ENCODE data around the gene MOB3A. TPM values are rescaled to one million over a fixed set of nuclear protein-coding genes. Genes with fewer than 3 reads are reported as not detected.

The MOB3A gene
- total and polyA plus RNA-seq, 2 of the 13 experiments (the other 11 are each of a cell fraction or from before 2014, with no cell fraction given): 3.5 to 17.8 TPM

DNA sequence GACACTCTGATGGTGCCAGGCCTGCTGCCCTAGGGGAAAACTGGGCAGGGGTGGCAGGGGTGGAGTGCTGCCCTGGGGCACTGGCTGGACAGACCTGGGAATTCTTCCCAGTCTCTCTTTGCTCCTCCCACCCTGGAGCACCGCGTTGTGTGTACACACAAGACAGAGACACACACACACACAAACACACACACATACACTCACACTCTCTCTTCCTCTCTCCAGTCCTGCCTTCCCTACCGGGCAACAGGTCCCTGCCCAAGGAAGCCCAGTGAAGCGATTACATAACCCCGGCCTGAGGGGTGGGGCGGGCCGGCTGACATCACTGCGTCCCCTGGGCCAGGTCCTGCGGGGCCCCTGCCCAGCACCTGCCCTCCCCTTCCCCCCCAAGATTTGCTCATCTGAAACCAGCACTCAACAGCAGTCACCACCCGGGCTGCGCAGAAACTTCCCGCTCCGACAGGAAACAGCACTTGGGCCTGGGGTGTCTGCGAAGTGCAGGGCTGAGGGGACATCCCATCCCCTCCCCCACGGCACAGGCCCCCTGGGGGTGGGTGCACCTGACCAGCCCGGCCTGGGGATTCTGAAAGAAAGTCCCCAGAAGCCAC, 46.3 kb downstream of the MOB3A start (continued):
- TF ChIP-seq, protein P1, sequence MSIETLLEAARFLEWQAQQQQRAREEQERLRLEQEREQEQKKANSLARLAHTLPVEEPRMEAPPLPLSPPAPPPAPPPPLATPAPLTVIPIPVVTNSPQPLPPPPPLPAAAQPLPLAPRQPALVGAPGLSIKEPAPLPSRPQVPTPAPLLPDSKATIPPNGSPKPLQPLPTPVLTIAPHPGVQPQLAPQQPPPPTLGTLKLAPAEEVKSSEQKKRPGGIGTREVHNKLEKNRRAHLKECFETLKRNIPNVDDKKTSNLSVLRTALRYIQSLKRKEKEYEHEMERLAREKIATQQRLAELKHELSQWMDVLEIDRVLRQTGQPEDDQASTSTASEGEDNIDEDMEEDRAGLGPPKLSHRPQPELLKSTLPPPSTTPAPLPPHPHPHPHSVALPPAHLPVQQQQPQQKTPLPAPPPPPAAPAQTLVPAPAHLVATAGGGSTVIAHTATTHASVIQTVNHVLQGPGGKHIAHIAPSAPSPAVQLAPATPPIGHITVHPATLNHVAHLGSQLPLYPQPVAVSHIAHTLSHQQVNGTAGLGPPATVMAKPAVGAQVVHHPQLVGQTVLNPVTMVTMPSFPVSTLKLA (IDR thresholded peaks at IDR 0.05): no peak
- TF ChIP-seq ZMYM2 (CRISPR knock-in tag; IDR thresholded peaks at IDR 0.05) (no peak), SP5 (CRISPR knock-in tag; IDR thresholded peaks at IDR 0.05; ENCODE audit: borderline replicate concordance, low read depth) (peak; percentile 77), ZNF773 (CRISPR knock-in tag; IDR thresholded peaks at IDR 0.05; ENCODE audit: borderline replicate concordance) (no peak), RELA (CRISPR knock-in tag; IDR thresholded peaks at IDR 0.05) (no peak), MED8 (CRISPR knock-in tag; IDR thresholded peaks at IDR 0.05; ENCODE audit: insufficient replicate concordance) (no peak), ZNF350 (CRISPR knock-in tag; IDR thresholded peaks at IDR 0.05; ENCODE audit: borderline replicate concordance, low read depth) (no peak), HIVEP1 (CRISPR knock-in tag; IDR thresholded peaks at IDR 0.05) (peak; percentile 63; the same call in 1 of the 2 replicates), ZNF746 (CRISPR knock-in tag; IDR thresholded peaks at IDR 0.05) (peak; percentile 90), PPARG (CRISPR knock-in tag; conservative IDR thresholded peaks at IDR 0.05) (no peak), NPAS2 (CRISPR knock-in tag; IDR thresholded peaks at IDR 0.05; ENCODE audit: borderline replicate concordance) (no peak), NR2F6 (IDR thresholded peaks at IDR 0.05) (peak; percentile 27; the same call in 1 of the 2 replicates), NR2F6 (CRISPR knock-in tag; IDR thresholded peaks at IDR 0.05) (no peak), XBP1 (CRISPR knock-in tag; IDR thresholded peaks at IDR 0.05) (no peak), JDP2 (CRISPR knock-in tag; IDR thresholded peaks at IDR 0.05; ENCODE audit: borderline replicate concordance) (no peak)
- TF ChIP-seq, protein P2, sequence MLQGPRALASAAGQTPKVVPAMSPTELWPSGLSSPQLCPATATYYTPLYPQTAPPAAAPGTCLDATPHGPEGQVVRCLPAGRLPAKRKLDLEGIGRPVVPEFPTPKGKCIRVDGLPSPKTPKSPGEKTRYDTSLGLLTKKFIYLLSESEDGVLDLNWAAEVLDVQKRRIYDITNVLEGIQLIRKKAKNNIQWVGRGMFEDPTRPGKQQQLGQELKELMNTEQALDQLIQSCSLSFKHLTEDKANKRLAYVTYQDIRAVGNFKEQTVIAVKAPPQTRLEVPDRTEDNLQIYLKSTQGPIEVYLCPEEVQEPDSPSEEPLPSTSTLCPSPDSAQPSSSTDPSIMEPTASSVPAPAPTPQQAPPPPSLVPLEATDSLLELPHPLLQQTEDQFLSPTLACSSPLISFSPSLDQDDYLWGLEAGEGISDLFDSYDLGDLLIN (CRISPR knock-in tag; IDR thresholded peaks at IDR 0.05; ENCODE audit: borderline replicate concordance): no peak
- TF ChIP-seq, protein P3, sequence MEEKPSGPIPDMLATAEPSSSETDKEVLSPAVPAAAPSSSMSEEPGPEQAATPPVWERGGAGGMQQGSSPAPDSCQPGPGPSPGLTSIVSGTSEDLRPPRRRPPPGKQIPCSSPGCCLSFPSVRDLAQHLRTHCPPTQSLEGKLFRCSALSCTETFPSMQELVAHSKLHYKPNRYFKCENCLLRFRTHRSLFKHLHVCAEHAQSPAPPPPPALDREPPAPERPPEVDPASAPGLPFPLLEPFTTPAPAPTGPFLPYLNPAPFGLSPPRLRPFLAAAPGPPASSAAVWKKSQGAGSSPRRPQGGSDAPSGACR (CRISPR knock-in tag; IDR thresholded peaks at IDR 0.05): peak; percentile 88
- TF ChIP-seq, protein P4, sequence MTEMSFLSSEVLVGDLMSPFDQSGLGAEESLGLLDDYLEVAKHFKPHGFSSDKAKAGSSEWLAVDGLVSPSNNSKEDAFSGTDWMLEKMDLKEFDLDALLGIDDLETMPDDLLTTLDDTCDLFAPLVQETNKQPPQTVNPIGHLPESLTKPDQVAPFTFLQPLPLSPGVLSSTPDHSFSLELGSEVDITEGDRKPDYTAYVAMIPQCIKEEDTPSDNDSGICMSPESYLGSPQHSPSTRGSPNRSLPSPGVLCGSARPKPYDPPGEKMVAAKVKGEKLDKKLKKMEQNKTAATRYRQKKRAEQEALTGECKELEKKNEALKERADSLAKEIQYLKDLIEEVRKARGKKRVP (CRISPR knock-in tag; IDR thresholded peaks at IDR 0.05): 0 out of 4 replicates have a peak, but pooled peaks of 1 of the 2 experiments have one; percentile 24
- TF ChIP-seq, protein P5, sequence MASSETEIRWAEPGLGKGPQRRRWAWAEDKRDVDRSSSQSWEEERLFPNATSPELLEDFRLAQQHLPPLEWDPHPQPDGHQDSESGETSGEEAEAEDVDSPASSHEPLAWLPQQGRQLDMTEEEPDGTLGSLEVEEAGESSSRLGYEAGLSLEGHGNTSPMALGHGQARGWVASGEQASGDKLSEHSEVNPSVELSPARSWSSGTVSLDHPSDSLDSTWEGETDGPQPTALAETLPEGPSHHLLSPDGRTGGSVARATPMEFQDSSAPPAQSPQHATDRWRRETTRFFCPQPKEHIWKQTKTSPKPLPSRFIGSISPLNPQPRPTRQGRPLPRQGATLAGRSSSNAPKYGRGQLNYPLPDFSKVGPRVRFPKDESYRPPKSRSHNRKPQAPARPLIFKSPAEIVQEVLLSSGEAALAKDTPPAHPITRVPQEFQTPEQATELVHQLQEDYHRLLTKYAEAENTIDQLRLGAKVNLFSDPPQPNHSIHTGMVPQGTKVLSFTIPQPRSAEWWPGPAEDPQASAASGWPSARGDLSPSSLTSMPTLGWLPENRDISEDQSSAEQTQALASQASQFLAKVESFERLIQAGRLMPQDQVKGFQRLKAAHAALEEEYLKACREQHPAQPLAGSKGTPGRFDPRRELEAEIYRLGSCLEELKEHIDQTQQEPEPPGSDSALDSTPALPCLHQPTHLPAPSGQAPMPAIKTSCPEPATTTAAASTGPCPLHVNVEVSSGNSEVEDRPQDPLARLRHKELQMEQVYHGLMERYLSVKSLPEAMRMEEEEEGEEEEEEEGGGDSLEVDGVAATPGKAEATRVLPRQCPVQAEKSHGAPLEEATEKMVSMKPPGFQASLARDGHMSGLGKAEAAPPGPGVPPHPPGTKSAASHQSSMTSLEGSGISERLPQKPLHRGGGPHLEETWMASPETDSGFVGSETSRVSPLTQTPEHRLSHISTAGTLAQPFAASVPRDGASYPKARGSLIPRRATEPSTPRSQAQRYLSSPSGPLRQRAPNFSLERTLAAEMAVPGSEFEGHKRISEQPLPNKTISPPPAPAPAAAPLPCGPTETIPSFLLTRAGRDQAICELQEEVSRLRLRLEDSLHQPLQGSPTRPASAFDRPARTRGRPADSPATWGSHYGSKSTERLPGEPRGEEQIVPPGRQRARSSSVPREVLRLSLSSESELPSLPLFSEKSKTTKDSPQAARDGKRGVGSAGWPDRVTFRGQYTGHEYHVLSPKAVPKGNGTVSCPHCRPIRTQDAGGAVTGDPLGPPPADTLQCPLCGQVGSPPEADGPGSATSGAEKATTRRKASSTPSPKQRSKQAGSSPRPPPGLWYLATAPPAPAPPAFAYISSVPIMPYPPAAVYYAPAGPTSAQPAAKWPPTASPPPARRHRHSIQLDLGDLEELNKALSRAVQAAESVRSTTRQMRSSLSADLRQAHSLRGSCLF (CRISPR knock-in tag; IDR thresholded peaks at IDR 0.05; ENCODE audit: borderline replicate concordance): no peak

Data from HepG2 (cell line).